ENCODE data around the gene DYNLL1.
"Not testable (repeated sequence)": the region's sequence is repeated elsewhere in the genome, so short reads cannot be mapped to it uniquely, and the experiment has no call there.

The DYNLL1 gene

DNA sequence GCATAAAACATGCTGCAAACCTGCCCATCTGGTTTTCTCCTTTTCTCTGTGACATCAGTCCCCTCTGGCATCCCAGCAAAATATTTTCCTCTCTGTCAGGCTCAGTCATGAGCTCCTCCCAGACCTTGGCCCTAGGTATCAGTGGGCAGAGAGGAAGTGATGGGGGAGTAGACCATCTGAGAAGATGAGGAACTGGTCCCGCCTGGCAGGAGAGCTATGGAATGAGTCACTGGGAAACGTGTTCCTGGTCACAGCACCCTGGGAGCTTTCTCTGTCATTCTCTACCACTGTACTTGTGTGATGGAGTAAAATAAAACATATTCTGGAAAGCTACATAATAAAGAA, 21.3 kb upstream of the DYNLL1 start:
- DNase-seq (ENCODE audit: low spot score): peak; percentile 75

DNA sequence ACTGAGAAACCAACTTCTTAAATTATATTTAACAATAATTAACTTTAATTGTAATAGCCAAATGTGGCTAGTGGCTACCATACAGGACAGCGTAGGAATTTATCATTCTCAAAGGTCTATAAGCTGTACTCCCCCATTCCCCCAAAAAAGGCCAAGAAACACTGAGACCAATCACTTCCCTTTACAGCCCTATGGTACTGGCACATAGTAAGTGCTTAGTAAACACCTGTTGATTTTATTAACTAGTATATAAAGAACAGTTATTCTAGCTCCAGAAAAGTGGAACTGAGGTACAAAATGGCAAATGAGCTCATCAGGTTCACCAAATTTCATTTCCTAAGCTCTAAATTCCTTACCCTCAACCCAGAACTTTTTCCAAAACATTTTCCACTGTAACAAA, 20.3 kb upstream of the DYNLL1 start:
- DNase-seq (ENCODE audit: low spot score): no peak

DNA sequence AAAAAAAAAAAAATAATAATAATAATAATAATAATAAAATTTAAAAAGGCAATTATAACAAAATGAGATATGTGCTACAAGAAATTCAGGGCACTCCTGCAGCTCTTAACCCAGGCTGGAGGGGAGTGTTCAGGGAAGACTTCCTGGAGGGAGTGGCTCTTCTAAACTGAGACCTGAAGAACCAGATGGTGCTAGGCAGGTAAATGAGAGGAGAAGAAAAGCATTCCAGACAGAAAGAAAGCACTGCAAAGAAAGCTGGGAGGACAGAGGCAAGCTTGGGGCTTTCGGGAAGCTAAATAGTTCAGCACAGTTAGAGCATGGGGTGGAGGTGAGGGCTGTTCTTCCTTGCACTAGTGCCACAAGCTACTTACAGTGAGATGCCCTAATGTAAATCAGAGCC, 16.5 kb upstream of the DYNLL1 start:
- no peak for DNase-seq (ENCODE audit: low spot score)

DNA sequence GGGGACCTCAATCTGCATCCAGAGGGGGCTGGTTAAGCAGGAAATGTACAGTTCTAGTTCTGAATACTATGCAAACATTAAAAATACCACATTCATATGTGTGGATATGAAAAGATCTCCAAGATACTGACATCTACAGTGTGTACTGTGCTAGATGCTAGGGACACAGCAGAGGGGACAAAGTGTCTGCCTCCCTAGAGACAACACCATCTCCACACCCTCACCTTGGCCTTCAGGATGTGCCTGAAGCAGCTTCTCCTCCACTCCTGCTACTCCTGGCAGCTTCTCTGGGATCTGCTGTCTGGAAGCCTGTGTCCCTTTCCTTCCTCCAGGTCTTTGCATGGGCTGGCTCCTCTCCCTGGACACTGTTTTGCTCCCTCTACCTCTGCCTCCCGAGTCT, 15.7 kb upstream of the DYNLL1 start:
- DNase-seq (ENCODE audit: low spot score): no peak

DNA sequence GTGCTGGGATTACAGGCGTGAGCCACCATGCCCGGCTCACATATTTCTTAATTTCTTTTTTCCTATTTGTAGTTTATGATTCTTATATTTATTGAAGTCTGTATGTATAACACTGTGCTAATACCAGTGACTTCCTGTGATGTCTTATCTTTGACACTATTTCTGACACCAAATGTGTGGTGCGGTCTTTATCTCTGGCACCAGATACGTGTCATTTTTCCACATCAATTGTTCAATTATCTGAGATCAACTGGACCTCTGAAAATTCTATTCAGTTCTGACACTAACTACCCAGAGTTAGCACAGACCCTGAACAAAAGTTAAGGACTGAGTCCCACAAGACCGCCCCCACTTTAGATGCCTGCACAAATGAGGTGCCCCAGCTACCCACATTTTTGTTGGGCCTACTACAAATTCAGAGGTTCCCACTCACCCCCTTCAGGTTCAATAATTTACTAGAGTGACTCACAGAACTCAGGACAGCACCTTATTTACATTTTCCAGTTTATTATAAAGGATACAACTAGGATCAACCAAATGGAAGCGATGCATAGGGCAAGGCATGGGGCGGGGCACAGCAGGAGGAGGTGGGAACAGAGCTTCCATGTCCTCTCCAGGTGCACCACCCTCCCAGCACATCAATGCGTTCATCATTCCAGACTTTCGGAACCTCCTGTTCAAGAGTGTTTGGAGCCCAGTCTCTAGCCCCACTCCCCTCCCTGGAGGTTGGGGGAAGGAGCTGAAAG, 14.7 kb upstream of the DYNLL1 start:
- no peak for DNase-seq (ENCODE audit: low spot score)

DNA sequence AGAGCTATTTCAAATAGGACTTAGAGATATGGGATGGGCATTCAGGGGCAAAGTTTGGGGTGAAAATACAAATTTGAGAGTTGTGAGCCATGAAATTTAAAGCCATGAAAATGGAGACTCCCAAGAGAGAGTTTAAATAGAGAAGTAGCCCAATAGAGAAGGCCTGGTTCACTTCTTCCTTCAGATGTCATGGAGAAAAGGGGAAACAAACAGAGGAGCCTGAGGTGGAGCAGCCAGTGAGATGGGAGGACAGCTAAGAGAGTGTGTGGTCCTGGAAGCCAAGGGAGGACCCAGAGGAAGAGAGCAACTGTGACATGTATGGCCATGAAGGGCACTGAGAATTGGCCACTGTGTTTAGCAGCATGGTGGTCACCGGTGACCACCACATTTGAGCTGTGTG, 12.3 kb upstream of the DYNLL1 start:
- DNase-seq (ENCODE audit: low spot score): no peak

DNA sequence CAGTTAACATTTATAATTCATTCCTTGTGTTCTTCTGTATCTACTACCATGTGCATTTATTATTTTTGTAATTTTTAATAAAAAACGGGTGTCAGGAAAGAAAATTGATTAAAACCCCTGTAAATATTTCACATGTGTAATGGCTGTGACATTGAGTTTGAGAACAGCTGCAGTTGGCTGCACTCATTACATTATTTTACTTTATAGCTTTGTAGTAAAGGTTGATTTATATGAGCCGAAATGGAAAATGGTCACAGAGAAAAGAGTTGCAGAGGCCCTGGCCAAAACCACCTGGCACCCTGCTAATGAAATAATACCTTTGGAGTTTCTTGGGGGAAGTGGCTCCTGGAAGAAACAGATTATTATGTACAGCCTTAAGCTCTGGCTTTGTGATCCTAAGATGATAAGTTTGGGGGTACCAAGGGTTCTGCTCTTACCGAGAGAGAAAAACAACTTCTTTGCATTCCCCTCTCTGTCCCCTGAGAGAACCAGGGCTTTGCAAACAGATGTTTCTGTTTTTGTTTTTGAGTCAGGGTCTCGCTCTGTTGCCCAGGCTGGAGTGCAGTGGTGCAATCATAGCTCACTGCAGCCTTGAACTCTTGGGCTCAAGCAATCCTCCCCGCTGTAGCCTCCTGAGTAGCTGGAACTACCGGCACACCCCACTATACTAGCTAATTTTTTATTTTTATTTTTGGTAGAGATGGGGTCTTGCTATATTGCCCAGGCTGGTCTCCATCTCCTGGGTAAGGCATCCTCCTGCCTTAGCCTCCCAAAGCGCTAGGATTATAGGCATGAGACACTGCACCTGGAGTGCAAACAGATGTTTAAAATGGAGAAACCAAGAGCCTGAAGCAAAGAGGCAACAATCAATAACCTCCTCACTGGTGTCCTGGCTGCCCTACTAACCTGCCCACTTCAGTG, 9.7 kb upstream of the DYNLL1 start:
- DNase-seq (ENCODE audit: low spot score): no peak

DNA sequence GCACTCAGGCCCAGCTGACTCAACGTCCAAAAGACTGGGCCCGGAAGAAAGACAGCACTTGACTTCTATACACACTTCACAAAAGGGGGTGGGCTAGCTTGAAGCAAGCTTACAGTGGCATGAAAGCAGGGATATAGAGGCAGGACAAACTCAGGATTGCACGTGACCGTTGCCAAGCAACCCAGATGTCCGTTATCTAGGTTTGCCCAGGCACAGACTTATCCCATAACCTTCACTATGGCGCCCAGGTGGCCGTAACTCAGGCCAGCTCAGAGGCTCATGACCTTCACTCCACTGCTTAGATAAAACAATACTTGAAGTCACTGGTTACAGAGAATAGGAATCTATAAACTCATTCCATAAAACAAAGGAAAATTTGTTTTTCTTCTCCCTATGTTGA, 8.4 kb upstream of the DYNLL1 start:
- not testable (repeated sequence) for DNase-seq (ENCODE audit: low spot score)

DNA sequence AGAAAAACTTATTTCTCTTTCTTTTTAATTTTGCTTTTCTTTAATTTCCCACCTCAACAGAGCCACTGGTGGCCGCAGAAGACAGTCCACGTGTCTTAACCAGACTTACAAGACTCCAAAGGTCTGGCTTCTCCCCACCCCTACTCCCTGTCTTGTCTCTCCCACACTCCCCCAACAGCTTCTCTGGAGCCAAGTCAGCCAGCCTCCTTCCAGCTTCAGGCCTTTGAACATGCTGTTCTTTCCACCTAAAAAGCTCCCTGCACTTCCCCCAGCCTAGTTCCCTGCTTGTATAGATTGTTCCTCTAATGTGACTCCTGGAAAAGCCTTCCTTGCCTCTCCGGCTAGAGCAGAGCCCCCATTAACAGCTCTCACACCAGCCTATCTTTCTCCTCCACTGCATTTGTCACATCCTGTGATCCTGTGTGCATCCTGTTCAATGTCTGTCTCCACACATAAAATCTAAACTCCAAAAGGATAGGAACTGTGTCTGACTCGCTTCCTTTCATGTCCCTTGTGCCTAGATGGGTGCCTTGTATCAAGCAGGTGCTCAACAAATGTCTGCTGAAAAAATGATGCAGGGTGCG, 7.8 kb upstream of the DYNLL1 start:
- DNase-seq (ENCODE audit: low spot score): no peak

DNA sequence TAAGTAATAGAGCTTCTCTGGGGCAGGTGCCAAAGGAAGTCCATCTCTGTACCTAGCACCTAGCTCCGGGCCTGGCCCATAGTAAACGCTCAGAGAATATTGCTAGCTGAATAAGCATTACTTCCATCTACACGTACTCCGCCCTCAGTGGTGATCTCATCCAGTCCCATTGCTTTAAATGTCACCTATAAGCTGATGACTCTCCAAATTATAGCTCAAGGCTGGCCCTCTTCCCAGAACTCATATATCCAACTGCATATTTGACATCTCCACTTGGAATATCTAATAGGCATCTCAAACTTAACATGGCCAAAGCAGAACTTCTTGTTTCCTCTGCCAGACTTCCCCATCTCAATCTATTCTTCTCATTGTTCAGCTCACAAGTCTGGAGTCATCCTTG, 6.9 kb upstream of the DYNLL1 start:
- DNase-seq (ENCODE audit: low spot score): no peak

DNA sequence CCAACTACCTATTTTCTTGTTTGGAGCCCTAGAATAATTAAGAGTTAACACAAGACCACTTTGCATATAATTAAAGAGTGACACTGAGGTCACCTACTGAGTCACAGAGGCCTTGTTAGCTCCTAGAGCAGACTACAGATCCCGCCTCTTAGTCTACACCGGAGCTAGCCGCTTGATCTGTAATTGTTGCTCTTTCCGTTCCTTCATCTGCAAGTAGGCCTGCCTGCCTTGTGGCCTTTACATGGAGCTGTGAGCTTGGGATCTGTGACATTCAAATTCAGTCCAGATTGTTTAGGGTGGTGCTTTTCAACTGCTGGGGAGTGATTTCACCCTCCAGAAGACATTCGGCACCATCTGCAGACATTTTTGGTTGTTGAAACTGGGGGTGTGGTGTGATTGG, 5.6 kb upstream of the DYNLL1 start:
- DNase-seq (ENCODE audit: low spot score): no peak

DNA sequence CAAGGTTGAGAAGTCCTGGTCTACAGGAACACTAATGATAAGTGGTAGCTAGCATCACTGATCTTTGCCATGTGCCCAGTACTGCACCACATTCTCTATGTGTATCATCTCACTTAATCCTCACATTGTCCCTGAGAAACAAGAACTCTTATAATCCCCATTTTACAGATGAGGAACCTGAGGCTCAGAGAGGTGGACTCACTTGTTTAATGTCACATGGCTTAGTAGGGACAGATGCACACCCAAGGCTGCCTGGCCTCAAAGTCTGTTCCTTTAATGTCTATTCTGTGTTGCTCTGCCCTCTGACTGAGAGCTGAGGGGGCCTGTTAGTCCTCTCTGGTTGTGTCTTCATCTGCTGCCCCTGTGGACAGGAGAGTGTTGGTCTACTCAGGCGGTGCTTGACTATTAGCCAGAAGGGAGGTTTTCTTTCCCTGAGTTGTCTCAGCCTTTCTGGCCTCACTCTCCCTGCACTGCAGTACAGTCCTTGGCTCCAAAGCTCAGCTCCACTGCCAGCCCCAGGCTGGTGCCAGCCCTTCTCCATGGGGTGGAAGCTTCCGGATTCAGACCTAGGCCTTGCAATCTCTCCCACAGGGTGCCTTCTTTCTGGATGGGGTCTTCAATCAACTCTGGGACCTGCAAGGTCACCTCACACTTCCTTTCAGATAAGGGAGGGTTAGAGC, 4.9 kb upstream of the DYNLL1 start:
- no peak for DNase-seq (ENCODE audit: low spot score)

DNA sequence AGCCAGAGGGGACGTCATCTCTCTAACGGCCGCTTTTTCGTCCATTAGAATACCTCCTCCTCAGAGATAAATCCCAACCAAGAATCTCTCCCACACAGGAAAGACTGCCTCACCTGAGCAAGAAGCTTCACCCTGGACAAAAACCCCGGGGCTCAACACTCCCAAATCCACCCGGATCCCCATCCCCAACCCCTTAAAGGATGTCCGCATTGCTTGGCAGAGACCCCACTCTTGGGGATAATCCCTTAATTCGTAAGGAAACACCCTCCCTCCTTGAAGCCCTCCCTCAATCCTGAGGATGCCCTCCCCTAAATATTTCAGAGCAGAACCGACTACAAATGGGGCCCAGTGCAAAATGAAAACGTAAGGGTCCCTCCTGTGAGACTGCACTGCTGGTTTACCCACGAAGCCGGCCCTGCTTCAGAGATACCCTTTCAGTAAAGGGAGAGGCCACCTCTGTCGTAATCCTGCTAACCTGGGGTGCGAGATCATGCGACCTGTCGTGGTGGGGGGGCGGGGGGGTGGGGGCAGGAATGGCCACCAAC, 655 bp upstream of the DYNLL1 start:
- no peak for DNase-seq (ENCODE audit: low spot score)

DNA sequence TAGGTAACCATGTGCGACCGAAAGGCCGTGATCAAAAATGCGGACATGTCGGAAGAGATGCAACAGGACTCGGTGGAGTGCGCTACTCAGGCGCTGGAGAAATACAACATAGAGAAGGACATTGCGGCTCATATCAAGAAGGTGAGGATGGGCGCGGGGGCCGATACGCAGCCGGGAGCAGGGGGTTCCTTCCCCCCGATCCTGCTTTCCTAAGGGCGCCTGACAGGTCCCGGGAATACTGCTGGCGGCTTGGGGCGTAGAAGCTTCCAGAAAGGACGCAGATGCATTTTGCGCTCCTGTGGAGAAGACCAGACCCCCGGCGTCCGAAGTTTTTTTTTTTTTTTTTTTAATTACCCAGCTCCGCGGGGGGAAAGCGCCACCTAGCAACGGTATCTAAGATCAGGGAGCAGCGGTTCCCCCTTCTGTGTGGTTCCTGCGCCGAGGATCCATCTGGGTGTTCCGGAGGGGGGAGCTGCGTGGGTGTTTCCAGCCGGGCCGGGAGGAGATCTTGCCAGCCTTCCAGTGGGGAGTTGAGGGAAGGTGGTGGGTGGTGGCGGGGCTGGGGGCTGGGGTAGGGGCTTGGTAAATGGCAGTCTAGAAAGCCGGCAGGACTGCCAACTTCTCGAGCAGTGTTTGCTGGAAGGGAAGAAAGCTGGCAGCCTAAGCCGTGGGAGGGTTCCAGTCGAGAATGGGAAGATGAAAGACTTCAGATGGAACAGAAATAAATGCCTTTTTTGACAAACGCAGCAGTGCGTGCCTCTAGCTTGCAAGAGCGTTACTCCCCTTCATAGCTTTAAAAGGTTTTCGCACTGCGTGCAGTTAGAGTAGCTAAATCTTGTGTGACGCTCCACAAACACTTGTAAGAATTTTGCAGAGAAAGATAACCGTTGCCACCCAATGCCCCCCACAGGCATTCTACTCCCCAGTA, 764 bp downstream of the DYNLL1 start:
- peak; percentile 36 for DNase-seq (ENCODE audit: low spot score)

DNA sequence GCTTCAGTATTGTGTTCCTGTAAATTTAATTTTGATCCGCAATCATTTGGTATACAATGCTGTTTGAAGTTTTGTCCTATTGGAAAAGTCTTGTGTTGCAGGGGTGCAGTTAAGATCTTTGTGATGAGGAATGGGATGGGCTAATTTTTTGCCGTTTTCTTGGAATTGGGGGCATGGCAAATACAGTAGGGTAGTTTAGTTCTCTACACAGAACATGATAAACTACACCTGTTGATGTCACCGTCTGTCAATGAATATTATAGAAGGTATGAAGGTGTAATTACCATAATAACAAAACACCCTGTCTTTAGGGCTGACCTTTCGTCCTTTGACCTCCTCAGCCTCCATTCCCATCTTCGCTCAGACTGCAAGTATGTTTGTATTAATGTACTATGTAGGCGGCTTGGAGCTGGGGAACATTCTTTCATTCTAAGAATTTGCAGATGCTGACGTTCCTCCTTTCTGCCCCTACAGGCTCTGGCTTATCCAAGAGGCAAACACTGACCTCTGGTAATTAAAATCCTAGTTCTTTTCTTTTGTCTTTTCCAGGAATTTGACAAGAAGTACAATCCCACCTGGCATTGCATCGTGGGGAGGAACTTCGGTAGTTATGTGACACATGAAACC, 1.7 kb downstream of the DYNLL1 start:
- no peak for DNase-seq (ENCODE audit: low spot score)

DNA sequence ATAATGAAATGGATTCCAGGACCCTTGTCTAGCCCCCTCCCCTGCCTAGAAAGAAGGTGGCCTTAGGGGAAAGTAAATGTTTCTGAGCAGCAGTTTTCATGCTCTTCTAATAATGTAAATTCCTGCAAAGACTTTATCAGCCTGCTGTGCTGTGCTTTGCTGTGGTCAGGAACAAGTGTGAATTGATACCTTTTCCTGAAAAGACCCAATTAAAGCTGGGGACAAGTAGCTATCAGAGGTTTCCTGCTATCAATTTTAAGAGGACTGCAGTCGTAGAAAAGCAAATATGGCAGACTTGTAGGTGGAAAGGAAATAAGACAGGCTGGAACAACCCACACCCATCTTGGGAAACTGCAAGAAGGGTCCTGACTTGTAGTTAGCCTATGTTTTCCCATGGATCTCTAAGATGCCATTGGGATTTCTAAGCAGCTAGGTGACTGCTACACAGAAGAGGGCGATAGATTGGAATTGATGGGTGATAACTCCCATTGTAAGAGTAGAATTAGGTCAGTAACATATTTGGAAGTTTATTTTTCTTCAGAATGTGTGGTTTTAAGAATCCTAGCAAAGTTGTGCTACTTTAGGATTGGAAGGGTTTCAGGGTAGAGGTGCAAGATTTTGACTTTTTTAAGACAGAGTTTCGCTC, 3.1 kb downstream of the DYNLL1 start:
- no peak for DNase-seq (ENCODE audit: low spot score)

DNA sequence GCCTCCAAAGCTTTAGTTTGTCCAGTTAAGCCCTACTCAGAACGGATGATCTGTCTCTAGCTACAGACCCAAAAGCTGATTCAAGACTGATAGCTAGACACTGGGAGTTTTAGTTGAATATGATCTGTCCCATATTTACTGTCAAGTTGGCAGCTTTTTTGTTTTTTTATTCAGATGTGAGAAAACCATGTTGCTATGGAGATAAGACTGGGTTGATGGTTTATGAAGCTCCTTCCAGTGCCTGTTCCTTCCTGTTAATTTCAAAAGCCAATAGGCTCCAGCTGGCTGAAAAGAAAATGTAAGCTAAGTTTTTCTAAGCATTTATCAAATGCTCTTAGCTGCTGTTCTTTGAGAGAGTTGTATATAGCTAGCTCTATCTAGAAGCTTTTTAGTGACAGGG, 4.7 kb downstream of the DYNLL1 start:
- no peak for DNase-seq (ENCODE audit: low spot score)

DNA sequence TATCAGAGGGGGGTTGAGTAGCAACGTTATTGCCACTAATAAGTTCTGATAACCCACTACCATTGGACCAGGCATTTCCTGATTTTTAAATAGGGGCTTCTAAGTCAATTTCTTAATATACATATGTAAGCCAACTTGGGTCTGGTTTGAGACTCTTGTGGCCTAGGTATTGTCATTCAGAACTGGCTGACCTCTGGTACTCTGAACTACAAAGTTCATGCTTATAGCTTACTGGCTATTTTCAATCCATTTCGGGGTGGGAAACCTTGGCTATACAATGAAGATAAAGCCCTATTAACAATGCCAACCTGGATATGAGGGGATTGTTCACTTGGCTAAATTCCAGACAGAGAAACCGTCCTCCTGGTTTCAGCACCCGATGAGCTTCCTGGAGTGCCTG, 8.7 kb downstream of the DYNLL1 start:
- DNase-seq (ENCODE audit: low spot score): no peak

DNA sequence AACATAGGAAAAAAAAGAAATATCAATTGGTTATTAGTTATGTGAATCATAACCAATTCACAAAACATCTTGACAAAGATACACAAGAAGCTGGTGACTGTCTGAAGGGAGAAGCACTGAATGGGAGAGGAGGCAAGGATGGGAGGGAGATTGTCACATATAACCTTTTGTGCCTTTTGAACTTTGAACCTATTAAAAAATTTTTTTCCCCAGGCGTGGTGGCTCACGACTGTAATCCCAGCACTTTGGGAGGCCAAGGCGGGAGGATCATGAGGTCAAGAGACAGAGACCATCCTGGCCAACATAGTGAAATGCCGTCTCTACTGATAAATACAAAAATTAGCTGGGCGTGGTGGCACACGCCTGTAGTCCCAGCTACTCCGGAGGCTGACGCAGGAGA, 12.6 kb downstream of the DYNLL1 start:
- no peak for DNase-seq (ENCODE audit: low spot score)

DNA sequence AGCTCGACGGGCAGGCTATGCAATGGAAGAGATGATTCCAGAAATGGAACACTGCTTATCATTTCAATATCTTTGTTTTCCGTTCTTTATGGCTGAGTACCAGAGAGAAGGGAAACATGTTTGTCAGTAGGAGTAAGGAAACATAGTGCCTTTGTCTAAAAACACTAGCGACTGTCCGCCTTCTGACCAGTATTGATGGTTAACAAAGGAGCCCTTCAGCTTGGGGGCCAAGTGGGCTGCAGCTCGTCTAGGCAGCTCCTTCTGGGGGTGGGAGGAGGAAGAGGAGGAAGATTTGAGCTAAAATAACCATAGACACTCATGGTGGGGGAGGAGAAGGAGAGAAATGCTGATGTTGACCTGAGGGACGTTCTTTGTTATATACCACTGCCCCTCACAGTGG, 18.1 kb downstream of the DYNLL1 start:
- DNase-seq (ENCODE audit: low spot score): no peak
